GM12872 (cell line): ENCODE results near the gene PRAMEF12.

Experiments
- CTCF ChIP-seq: IDR thresholded peaks from 3 replicates; pipeline ENCODE4 v1.5.1; 2011; ENCODE audit warnings: low read depth, mild to moderate bottlenecking, low read length, moderate library complexity; ENCODE audit not compliant: insufficient read depth

PRAMEF12 gene

GRCh38 chr1:12760256-12760795, 13.2 kb upstream of the PRAMEF12 start:
- peak; percentile 58 for TF ChIP-seq CTCF

- no peak for TF ChIP-seq CTCF
Observed at GRCh38 chr1:12761781-12762180, 11.8 kb upstream of the PRAMEF12 start.

- no peak for TF ChIP-seq CTCF
Observed at GRCh38 chr1:12762766-12763165, 10.8 kb upstream of the PRAMEF12 start.

GRCh38 chr1:12763479-12763878, 10.1 kb upstream of the PRAMEF12 start:
- no peak for TF ChIP-seq CTCF

- no peak for TF ChIP-seq CTCF
Observed at GRCh38 chr1:12764016-12764415, 9.5 kb upstream of the PRAMEF12 start.

GRCh38 chr1:12769031-12769430, 4.5 kb upstream of the PRAMEF12 start:
- no peak for TF ChIP-seq CTCF

- TF ChIP-seq CTCF, result no peak
Observed at GRCh38 chr1:12769976-12770505, 3.5 kb upstream of the PRAMEF12 start.

- no peak for TF ChIP-seq CTCF
Observed at GRCh38 chr1:12770620-12771019, 2.9 kb upstream of the PRAMEF12 start.
